NCI-H2171 treated with DMSO at 0.1 percent for 48 hours (cell line): ENCODE measurements around the gene NAV2.

Experiments
- DNase-seq: peaks from one replicate; lab custom pipeline; 2025; lab: John Stamatoyannopoulos, UW

Gene NAV2

GRCh38 chr11:20024172-20024935 lies 311.7 kb downstream of the NAV2 start:
- DNase-seq = no peak

GRCh38 chr11:20025332-20025840 lies 312.7 kb downstream of the NAV2 start:
- peak; percentile 18 for DNase-seq

- DNase-seq = peak; percentile 75
Measured at GRCh38 chr11:20026629-20027555, 314.3 kb downstream of the NAV2 start.

- peak; percentile 64 for DNase-seq
Measured at GRCh38 chr11:20027556-20028013, 314.9 kb downstream of the NAV2 start.

- DNase-seq = no peak
Measured at GRCh38 chr11:20029193-20029592, 316.6 kb downstream of the NAV2 start.

GRCh38 chr11:20030472-20030871 lies 317.8 kb downstream of the NAV2 start:
- DNase-seq = no peak

- no peak for DNase-seq
Measured at GRCh38 chr11:20031155-20032001, 318.7 kb downstream of the NAV2 start.

- DNase-seq = no peak
Measured at GRCh38 chr11:20032127-20032526, 319.5 kb downstream of the NAV2 start.

- no peak for DNase-seq
Measured at GRCh38 chr11:20032577-20033260, 320.1 kb downstream of the NAV2 start.

GRCh38 chr11:20033806-20034205 lies 321.2 kb downstream of the NAV2 start:
- DNase-seq = no peak

GRCh38 chr11:20034941-20035340 lies 322.3 kb downstream of the NAV2 start:
- no peak for DNase-seq

GRCh38 chr11:20035375-20035700 lies 322.7 kb downstream of the NAV2 start:
- no peak for DNase-seq

- no peak for DNase-seq
Measured at GRCh38 chr11:20035701-20036601, 323.3 kb downstream of the NAV2 start.

- DNase-seq = no peak
Measured at GRCh38 chr11:20036626-20037335, 324.1 kb downstream of the NAV2 start.

GRCh38 chr11:20037396-20038153 lies 324.9 kb downstream of the NAV2 start:
- DNase-seq = no peak

GRCh38 chr11:20038412-20038811 lies 325.8 kb downstream of the NAV2 start:
- DNase-seq = no peak

- no peak for DNase-seq
Measured at GRCh38 chr11:20038972-20039371, 326.3 kb downstream of the NAV2 start.

- no peak for DNase-seq
Measured at GRCh38 chr11:20041499-20041898, 328.9 kb downstream of the NAV2 start.
